ENCODE data around the gene RTN4RL2. TPM values are rescaled to one million over a fixed set of nuclear protein-coding genes. Genes with fewer than 3 reads are reported as not detected.

The RTN4RL2 gene
- total RNA-seq, 6 donors from 2014 or later: 1.1 to 4.1 (median 2.0) TPM; not detected in 1

DNA sequence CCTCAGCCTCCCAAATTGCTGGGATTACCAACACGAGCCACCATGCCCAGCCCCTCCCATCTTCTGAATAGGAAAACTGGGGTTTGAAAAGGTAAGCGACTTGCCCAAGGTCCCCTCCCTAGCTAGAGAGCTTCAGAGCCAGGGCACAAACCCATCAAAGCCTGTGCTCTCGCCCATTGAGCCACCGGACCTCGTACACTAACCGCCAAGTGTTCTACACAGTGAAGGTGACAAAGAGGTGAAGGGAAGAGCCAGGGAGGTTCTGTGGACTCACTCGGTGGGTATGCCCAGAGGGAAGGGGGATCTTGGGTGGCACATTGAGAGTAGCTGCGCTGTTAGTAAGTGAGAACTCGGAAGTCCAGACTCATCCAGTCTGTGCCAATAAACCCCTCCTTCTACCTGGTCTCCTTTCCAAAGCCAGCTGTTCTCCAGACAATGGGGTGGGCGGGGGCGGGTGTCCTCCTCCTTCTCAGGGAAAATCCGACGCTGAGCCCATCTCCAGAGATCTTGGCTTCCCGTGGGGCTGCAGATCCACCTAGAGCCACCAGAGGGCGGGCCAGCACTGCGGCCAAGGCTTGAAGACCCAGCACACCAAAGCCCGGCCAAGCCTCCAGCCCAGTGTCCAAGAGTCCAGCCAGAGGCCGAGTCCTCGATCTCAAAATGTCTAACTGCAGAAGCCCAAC lies 3.2 kb upstream of the RTN4RL2 start:
- DNase-seq (peak; percentile 92 to 94), ATAC-seq (ENCODE audit: low FRiP score in 2 of 2) (peak; percentile 92 to 93)
- no peaks in the 10 kb centered on the region for H3K9me3 ChIP-seq
- H3K4me3 ChIP-seq: no peak overlapping the region
- 12 to 30% methylated on average over 9 to 19 of the region's 19 CpGs for WGBS, 2 donors
- peaks cover 39 to 46% (median 42%) of the 10 kb centered on the region in 4 donors for H3K4me1 ChIP-seq
- H3K27ac ChIP-seq: no peak overlapping the region
- TF ChIP-seq POLR2AphosphoS5 (IDR thresholded peaks at IDR 0.05) (no peak), POLR2A (IDR thresholded peaks at IDR 0.05) (no peak), EP300 (IDR thresholded peaks at IDR 0.05) (no peak)
- TF ChIP-seq, protein P1, sequence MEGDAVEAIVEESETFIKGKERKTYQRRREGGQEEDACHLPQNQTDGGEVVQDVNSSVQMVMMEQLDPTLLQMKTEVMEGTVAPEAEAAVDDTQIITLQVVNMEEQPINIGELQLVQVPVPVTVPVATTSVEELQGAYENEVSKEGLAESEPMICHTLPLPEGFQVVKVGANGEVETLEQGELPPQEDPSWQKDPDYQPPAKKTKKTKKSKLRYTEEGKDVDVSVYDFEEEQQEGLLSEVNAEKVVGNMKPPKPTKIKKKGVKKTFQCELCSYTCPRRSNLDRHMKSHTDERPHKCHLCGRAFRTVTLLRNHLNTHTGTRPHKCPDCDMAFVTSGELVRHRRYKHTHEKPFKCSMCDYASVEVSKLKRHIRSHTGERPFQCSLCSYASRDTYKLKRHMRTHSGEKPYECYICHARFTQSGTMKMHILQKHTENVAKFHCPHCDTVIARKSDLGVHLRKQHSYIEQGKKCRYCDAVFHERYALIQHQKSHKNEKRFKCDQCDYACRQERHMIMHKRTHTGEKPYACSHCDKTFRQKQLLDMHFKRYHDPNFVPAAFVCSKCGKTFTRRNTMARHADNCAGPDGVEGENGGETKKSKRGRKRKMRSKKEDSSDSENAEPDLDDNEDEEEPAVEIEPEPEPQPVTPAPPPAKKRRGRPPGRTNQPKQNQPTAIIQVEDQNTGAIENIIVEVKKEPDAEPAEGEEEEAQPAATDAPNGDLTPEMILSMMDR (IDR thresholded peaks at IDR 0.05): peak; percentile 94 to 99 (median 97)
- no peaks in the 10 kb centered on the region for H3K36me3 ChIP-seq
- H3K27me3 ChIP-seq: peaks cover 0 to 38% (median 15%) of the 10 kb centered on the region in 4 donors

DNA sequence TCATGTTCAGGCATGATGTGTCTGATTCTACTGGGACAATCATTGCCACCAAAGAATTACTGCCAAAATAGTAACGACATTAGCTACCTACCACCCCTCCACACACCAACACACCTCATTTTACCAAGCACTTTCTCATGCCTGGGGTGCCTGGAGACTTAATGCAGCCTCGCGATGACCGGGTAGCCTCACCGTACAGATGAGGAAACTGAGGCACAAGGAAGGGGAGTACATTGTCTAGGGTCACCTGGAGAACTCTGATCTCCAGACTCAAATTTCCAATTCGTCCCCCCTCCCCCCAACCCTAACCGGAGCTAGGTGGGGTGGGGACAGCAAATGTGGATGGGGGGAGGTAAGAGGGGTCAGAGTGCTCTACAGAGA lies 2.7 kb upstream of the RTN4RL2 start:
- 4 to 13% methylated on average over 7 of the region's 7 CpGs for WGBS, 2 donors
- no peaks in the 10 kb centered on the region for H3K36me3 ChIP-seq
- no peak for DNase-seq
- TF ChIP-seq POLR2AphosphoS5 (IDR thresholded peaks at IDR 0.05) (no peak), POLR2A (IDR thresholded peaks at IDR 0.05) (no peak), EP300 (IDR thresholded peaks at IDR 0.05) (no peak)
- TF ChIP-seq, protein P1 (IDR thresholded peaks at IDR 0.05): no peak
- H3K4me1 ChIP-seq: peaks cover 39 to 46% (median 42%) of the 10 kb centered on the region in 4 donors
- H3K27me3 ChIP-seq: peaks cover 0 to 38% (median 15%) of the 10 kb centered on the region in 4 donors
- no peak overlapping the region for H3K27ac ChIP-seq
- ATAC-seq (ENCODE audit: low FRiP score in 2 of 2): no peak
- no peaks in the 10 kb centered on the region for H3K9me3 ChIP-seq
- H3K4me3 ChIP-seq: no peak overlapping the region

DNA sequence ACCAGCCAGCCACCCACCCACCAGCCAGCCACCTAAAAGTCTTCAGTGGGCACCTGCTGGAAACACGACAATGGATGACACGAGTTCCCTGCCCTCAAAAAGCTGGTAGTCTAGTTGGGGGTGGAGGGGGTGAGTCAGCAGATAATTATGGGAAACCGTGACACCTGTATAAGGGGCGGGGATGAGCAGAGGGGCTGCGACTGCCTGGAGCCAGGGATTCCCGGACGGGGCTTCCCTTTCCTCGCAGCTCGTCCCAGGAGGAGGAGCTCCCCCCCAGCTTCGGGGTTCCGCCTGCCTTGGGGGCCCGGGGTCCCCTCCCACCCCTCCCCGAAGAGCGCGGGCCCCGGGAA lies 2.3 kb upstream of the RTN4RL2 start:
- WGBS, 2 donors: 4% methylated on average over 14 of the region's 16 CpGs; no CpG with 5 or more reads in 1 of the 2 donors
- peak overlapping the region in 1 of 4 donors; percentile 31 for H3K27ac ChIP-seq
- peaks cover 39 to 45% (median 42%) of the 10 kb centered on the region in 4 donors for H3K4me1 ChIP-seq

DNA sequence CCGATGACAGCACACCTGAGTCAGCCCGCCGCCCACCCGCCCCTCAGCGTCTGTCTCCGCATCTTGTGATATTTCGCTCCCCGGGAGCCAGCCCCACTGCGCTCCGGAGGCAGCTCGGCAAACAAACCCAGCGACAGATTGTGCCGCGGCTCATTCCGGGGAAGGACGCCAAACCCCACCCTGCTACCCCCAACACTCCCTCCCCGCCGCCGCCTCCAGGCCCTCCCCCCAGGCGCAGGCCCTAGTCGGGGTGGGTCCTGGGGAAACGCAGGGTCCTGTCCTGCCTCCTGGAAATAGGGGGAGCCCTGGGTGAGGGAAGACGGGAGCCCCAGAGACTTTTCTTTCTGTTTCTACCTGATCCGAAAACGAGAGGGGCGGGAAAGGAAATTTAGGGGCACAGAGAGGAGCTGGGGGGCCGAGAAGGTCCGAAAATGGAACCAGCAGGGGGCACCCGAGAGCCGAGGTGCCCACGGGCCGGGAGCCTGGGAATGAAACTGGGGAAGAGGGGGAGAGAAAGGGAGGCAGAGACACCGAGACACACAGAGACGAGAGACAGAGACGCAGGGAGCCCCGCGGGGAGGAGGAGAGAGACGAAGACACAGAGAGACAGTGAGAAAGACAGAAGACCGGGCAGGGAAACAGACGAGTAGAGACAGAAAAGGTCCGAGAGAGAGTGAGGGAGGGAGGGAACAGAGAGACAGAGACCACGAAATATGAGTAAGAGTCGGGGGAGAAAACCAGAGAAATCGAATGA lies 1.7 kb upstream of the RTN4RL2 start:
- H3K36me3 ChIP-seq: no peaks in the 10 kb centered on the region
- peak overlapping the region in 1 of 4 donors; percentile 31 for H3K27ac ChIP-seq
- no peaks in the 10 kb centered on the region for H3K9me3 ChIP-seq
- peak overlapping the region; percentile 13 to 56 (median 50) for H3K4me3 ChIP-seq
- ATAC-seq (ENCODE audit: low FRiP score in 2 of 2): peak in 1 of 2 donors; percentile 73
- peaks cover 39 to 44% (median 40%) of the 10 kb centered on the region in 4 donors for H3K4me1 ChIP-seq
- TF ChIP-seq EP300 (IDR thresholded peaks at IDR 0.05): no peak
- no peak for TF ChIP-seq POLR2A (IDR thresholded peaks at IDR 0.05)
- TF ChIP-seq POLR2AphosphoS5 (IDR thresholded peaks at IDR 0.05): no peak
- TF ChIP-seq, protein P1 (IDR thresholded peaks at IDR 0.05): peak; percentile 54 to 88 (median 70)
- peak; percentile 47 to 84 for DNase-seq
- peaks cover 0 to 38% (median 15%) of the 10 kb centered on the region in 4 donors for H3K27me3 ChIP-seq
- WGBS, 2 donors: 1 to 2% methylated on average over 27 to 36 of the region's 44 CpGs

More for the DNA sequence above, 2.3 kb upstream of the RTN4RL2 start:
- no peaks in the 10 kb centered on the region for H3K9me3 ChIP-seq
- H3K27me3 ChIP-seq: peaks cover 0 to 38% (median 15%) of the 10 kb centered on the region in 4 donors
- peak overlapping the region; percentile 13 to 56 (median 50) for H3K4me3 ChIP-seq
- DNase-seq (no peak), ATAC-seq (ENCODE audit: low FRiP score in 2 of 2) (peak in 1 of 2 donors; percentile 0)
- H3K36me3 ChIP-seq: no peaks in the 10 kb centered on the region
- TF ChIP-seq POLR2A (IDR thresholded peaks at IDR 0.05): no peak
- TF ChIP-seq, protein P1 (IDR thresholded peaks at IDR 0.05): no peak
- TF ChIP-seq EP300 (IDR thresholded peaks at IDR 0.05): no peak
- TF ChIP-seq POLR2AphosphoS5 (IDR thresholded peaks at IDR 0.05): no peak

Data from upper lobe of left lung (tissue), 6 donors.